VCaP (cell line): ENCODE data around the gene CCDC85B.

Experiments used
- H3K27ac ChIP-seq: fragments of 450-650 bp; 2 replicates; pipeline ENCODE4 v1.5.1; 2017
- CTCF ChIP-seq: fragments of 450-650 bp; conservative IDR thresholded peaks from 2 replicates; pipeline ENCODE4 v1.5.1; 2017; ENCODE audit warnings: mild to moderate bottlenecking, moderate library complexity

CCDC85B gene

GRCh38 chr11:65868076-65868667, 22.3 kb upstream of the CCDC85B start:
- TF ChIP-seq CTCF = no peak
- no peak overlapping the region for H3K27ac ChIP-seq

- no peak for TF ChIP-seq CTCF
- H3K27ac ChIP-seq = no peak overlapping the region
Observed at GRCh38 chr11:65868907-65869306, 21.6 kb upstream of the CCDC85B start.

- no peak overlapping the region; the same call in 1 of the 2 replicates for H3K27ac ChIP-seq
- TF ChIP-seq CTCF = no peak
Observed at GRCh38 chr11:65869643-65870306, 20.7 kb upstream of the CCDC85B start.

- TF ChIP-seq CTCF = no peak
- H3K27ac ChIP-seq = peak overlapping the region; percentile 4; the same call in 1 of the 2 replicates
Observed at GRCh38 chr11:65870307-65870658, 20.2 kb upstream of the CCDC85B start.

- H3K27ac ChIP-seq = peak overlapping the region; percentile 4; the same call in 1 of the 2 replicates
- TF ChIP-seq CTCF = no peak
Observed at GRCh38 chr11:65870706-65871681, 19.5 kb upstream of the CCDC85B start.

GRCh38 chr11:65871811-65872548, 18.5 kb upstream of the CCDC85B start:
- no peak for TF ChIP-seq CTCF
- peak overlapping the region; percentile 4; the same call in 1 of the 2 replicates for H3K27ac ChIP-seq
